A172 (cell line): ENCODE results near the gene SELENOW. TPM values are rescaled to one million over a fixed set of nuclear protein-coding genes. Genes with fewer than 3 reads are reported as not detected.
"Not testable (repeated sequence)": the region's sequence is repeated elsewhere in the genome, so short reads cannot be mapped to it uniquely, and the experiment has no call there.

Experiments used
- DNase-seq: peaks from one replicate; pipeline ENCODE4 v3.0.0-alpha.2; 2015; ENCODE audit warnings: low spot score
- total RNA-seq: library from RNA; depleted of rRNA; stranded (reverse); fragments of >200 nt; shearing (Covaris generic); gene quantifications from 2 replicates; pipeline ENCODE4 v1.2.3, GENCODE V29; 2014

Gene SELENOW
- total RNA-seq, 1 experiment from 2014 or later = 152 TPM

GRCh38 chr19:47781590-47782262, 3.2 kb downstream of the SELENOW start:
- DNase-seq = no peak

GRCh38 chr19:47786566-47786965, 8.1 kb downstream of the SELENOW start:
- no peak for DNase-seq

- not testable (repeated sequence) for DNase-seq
Observed at GRCh38 chr19:47787307-47787706, 8.8 kb downstream of the SELENOW start.

- not testable (repeated sequence) for DNase-seq
Observed at GRCh38 chr19:47789811-47790210, 11.3 kb downstream of the SELENOW start.

- peak; percentile 44 for DNase-seq
Observed at GRCh38 chr19:47790398-47790814, 11.9 kb downstream of the SELENOW start.

GRCh38 chr19:47792616-47793015, 14.1 kb downstream of the SELENOW start:
- DNase-seq = no peak

- DNase-seq = no peak
Observed at GRCh38 chr19:47794526-47794925, 16.0 kb downstream of the SELENOW start.

GRCh38 chr19:47796785-47797184, 18.3 kb downstream of the SELENOW start:
- DNase-seq = no peak

GRCh38 chr19:47797996-47798903, 19.7 kb downstream of the SELENOW start:
- no peak for DNase-seq

GRCh38 chr19:47798904-47799266, 20.4 kb downstream of the SELENOW start:
- no peak for DNase-seq

GRCh38 chr19:47801270-47801669, 22.8 kb downstream of the SELENOW start:
- DNase-seq = no peak

GRCh38 chr19:47802521-47803043, 24.1 kb downstream of the SELENOW start:
- DNase-seq = no peak

- DNase-seq = not testable (repeated sequence)
Observed at GRCh38 chr19:47803148-47803547, 24.6 kb downstream of the SELENOW start.

GRCh38 chr19:47803671-47804070, 25.2 kb downstream of the SELENOW start:
- DNase-seq = not testable (repeated sequence)

- not testable (repeated sequence) for DNase-seq
Observed at GRCh38 chr19:47804451-47804850, 25.9 kb downstream of the SELENOW start, which contains the start of gene TPRX1. TSS of gene TPRX1 (minus strand) at chr19:47804551. CDS start at chr19:47804539, 12 bp downstream.

- no peak for DNase-seq
Observed at GRCh38 chr19:47805313-47805712, 26.8 kb downstream of the SELENOW start.

- DNase-seq = no peak
Observed at GRCh38 chr19:47806435-47806834, 27.9 kb downstream of the SELENOW start.

GRCh38 chr19:47813304-47813994, 34.9 kb downstream of the SELENOW start:
- DNase-seq = peak; percentile 44

GRCh38 chr19:47813995-47814328, 35.5 kb downstream of the SELENOW start:
- no peak for DNase-seq

GRCh38 chr19:47816270-47816669, 37.8 kb downstream of the SELENOW start:
- not testable (repeated sequence) for DNase-seq

GRCh38 chr19:47818221-47818620, 39.7 kb downstream of the SELENOW start:
- not testable (repeated sequence) for DNase-seq

- DNase-seq = no peak
Observed at GRCh38 chr19:47819858-47820257, 41.4 kb downstream of the SELENOW start.
